Measurements from ENCODE around the gene MAN1A1.
A peak's percentile ranks its signal among the peaks of the same experiment; 100 is the strongest.

The MAN1A1 gene

DNA sequence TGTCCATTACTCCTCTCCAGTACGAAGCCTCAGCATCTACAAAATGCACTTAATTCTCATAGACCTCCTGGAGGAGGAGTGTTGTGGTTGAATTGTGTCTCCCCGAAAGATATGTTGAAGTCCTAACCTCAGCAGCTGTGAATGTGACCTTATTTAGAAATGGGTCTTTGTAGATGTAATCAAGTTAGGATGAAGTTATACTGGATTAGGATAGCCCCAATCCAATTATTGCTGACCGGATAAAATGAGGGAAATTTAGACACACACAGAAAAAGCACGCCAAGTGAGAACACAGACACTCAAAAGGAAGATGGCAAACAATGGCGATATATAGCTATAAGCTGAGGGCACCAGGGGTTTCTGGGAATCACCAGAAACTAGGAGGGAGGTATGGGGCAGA lies 206.9 kb downstream of the MAN1A1 start:
- Histone ChIP-seq H3K9me3 (ENCODE audit: control insufficient read depth in 2 of 2, low read length in 2 of 2) (no peaks in the 10 kb centered on the region), H3K9ac (ENCODE audit: low read length in 2 of 2) (no peak overlapping the region), H3K27me3 (ENCODE audit: control insufficient read depth in 1 of 2, insufficient read depth in 2 of 2, low read length in 2 of 2) (no peaks in the 10 kb centered on the region), H3K27ac (ENCODE audit: low read length) (no peak overlapping the region), H3K4me3 (ENCODE audit: low read length in 2 of 2) (no peak overlapping the region), H3K36me3 (ENCODE audit: control insufficient read depth in 2 of 2, insufficient read depth in 2 of 2, low read length in 2 of 2) (no peaks in the 10 kb centered on the region), H3K4me1 (ENCODE audit: control insufficient read depth, insufficient read depth, low read length) (peaks cover 2% of the 10 kb centered on the region)

DNA sequence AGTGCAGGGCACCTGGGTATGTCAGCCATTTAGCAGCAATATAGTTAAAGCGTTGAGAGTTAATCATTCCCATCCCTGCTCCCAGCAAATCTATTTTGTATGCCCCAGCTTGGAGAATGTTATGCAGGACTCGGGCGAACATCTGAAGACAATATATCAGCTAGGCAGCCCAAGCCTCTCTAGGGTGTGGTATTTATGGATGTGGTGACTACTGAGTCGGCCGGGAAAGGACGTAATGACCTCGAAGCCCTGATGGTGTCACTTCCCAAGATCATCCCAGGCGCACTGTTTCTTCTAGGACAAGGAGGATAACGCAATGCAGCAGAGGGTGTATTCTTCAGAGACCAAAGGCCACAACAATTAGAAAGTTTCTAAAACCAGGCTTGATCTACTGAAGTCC lies 207.5 kb downstream of the MAN1A1 start:
- Histone ChIP-seq H3K4me1 (ENCODE audit: control insufficient read depth, insufficient read depth, low read length) (no peaks in the 10 kb centered on the region), H3K9ac (ENCODE audit: low read length in 2 of 2) (no peak overlapping the region), H3K36me3 (ENCODE audit: control insufficient read depth in 2 of 2, insufficient read depth in 2 of 2, low read length in 2 of 2) (no peaks in the 10 kb centered on the region), H3K9me3 (ENCODE audit: control insufficient read depth in 2 of 2, low read length in 2 of 2) (no peaks in the 10 kb centered on the region), H3K27ac (ENCODE audit: low read length) (no peak overlapping the region), H3K4me3 (ENCODE audit: low read length in 2 of 2) (no peak overlapping the region), H3K27me3 (ENCODE audit: control insufficient read depth in 1 of 2, insufficient read depth in 2 of 2, low read length in 2 of 2) (no peaks in the 10 kb centered on the region)

DNA sequence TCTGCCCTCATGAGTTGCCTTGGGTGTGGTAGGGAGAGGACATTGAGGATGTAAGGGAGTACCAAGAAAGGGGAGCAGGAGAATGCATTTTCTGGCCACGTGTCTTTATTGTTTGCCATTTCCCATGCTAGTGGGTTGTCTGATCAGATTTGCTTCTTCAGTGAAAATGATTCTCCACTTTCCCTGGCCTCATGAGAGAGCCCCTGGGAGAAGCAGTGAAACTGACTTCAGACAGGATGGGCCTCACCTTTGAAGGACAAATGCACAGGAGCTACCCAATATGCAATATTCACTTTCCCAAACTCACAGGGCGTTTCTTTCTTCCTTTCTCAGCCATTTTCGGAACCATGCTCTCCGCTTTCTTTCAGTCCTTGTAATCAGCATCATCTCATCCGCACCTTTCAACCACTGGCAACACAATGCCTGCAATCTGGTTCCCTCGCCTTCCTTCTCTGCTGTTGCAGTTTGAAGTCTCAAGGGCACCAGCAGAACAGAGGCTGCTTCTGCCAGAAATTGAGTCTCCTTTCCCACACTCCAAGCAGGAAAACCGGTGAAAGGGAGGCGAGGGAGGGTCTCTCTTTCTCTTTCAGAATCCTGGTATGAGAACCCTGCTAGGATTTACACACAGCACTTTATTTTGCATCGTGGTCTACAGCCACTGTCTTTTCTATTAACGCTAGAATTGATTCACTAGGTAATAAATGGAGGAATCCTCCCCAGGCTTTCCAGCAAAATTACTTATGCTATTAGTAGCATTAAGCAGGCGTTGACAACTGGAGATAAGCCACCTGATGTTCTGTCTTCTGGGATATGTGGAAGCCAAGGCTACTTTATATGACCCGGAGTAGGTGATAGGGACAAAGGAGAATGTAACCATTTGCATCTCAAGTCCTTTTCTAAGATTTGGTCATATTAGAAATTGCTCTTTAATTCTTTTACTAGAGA lies 209.1 kb downstream of the MAN1A1 start:
- no peaks in the 10 kb centered on the region for H3K9me3 ChIP-seq (ENCODE audit: control insufficient read depth in 2 of 2, low read length in 2 of 2)
- H3K27ac ChIP-seq (ENCODE audit: low read length), result no peak overlapping the region
- no peak overlapping the region for H3K4me3 ChIP-seq (ENCODE audit: low read length in 2 of 2)
- H3K4me1 ChIP-seq (ENCODE audit: control insufficient read depth, insufficient read depth, low read length), result no peaks in the 10 kb centered on the region
- no peaks in the 10 kb centered on the region for H3K36me3 ChIP-seq (ENCODE audit: control insufficient read depth in 2 of 2, insufficient read depth in 2 of 2, low read length in 2 of 2)
- H3K27me3 ChIP-seq (ENCODE audit: control insufficient read depth in 1 of 2, insufficient read depth in 2 of 2, low read length in 2 of 2), result no peaks in the 10 kb centered on the region
- no peak overlapping the region for H3K9ac ChIP-seq (ENCODE audit: low read length in 2 of 2)

DNA sequence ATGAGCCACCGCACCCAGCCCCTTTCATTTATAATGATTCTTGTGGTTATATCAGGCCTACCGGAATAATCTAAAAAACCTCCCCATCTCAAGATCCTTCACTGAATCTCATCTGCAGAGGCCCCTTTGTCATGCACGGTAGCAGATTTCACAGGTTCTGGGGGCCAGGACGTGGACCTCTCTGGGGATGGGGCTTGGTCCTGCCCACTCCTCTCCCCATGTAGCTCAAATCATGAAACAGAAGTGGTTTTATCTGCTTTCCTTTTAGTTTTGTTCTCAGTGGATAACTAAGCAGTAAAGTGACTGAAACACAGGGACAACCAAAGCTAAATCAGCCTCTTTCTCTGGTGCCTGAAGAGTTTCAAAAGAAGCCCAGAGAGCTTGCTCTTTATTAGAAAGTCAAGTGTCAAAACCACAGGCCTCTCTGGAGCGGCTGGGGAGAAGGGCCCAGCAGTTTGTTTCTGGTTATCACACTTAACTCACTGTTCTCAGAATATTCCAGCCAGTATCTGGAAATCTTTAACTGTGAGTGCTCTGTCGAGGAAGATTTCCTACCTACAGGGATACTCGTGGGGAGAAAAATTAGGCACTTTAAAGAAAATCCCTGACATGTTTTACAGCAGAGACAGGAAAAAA lies 210.5 kb downstream of the MAN1A1 start:
- H3K4me1 ChIP-seq (ENCODE audit: control insufficient read depth, insufficient read depth, low read length), result no peaks in the 10 kb centered on the region
- no peak overlapping the region for H3K4me3 ChIP-seq (ENCODE audit: low read length in 2 of 2)
- no peaks in the 10 kb centered on the region for H3K36me3 ChIP-seq (ENCODE audit: control insufficient read depth in 2 of 2, insufficient read depth in 2 of 2, low read length in 2 of 2)
- H3K27me3 ChIP-seq (ENCODE audit: control insufficient read depth in 1 of 2, insufficient read depth in 2 of 2, low read length in 2 of 2), result no peaks in the 10 kb centered on the region
- H3K9ac ChIP-seq (ENCODE audit: low read length in 2 of 2), result peak overlapping the region in 1 of 2 donors; percentile 14
- H3K9me3 ChIP-seq (ENCODE audit: control insufficient read depth in 2 of 2, low read length in 2 of 2), result no peaks in the 10 kb centered on the region
- no peak overlapping the region for H3K27ac ChIP-seq (ENCODE audit: low read length)

DNA sequence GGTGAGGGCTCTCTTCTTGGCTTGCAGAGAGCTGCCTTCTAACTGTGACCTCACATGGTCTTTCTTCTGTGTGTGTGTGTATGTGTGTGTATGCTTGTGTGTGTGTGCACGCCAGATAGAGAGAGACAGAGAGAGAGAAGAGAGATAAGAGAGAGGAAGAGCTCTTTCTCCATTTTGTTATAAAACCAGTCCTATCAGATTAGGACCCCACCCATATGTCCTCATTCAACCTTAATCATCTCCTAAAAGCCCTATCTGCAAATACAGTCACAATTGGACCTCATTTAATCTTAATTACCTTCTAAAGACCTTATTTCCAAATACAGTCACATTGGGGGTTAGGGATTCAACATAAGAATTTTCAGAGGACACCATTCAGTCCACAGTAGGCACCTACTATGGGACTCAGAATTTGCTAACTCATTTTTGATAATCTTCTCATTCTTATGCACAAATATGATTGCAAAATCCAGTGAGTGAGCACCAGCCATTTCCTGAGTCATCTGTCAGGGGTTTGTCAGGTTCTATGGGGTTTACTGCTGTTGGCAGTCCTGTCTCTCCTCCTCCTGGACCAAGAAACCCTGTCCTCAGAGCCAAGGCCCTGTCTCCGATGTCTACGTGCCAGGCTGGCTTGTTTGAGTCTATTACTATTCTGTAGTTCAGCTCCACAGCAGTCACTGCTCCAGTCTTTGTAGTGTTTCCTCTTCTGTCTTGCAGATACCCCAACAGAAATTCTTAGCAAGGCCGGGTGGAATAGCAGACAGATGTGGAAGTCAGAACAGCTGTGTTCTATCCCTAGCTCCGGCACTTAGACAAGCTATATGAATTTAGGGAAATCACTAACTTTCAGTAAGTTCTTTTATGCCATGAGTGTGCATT lies 212.1 kb downstream of the MAN1A1 start:
- Histone ChIP-seq H3K4me1 (ENCODE audit: control insufficient read depth, insufficient read depth, low read length) (no peaks in the 10 kb centered on the region), H3K27ac (ENCODE audit: low read length) (no peak overlapping the region), H3K9ac (ENCODE audit: low read length in 2 of 2) (no peak overlapping the region), H3K27me3 (ENCODE audit: control insufficient read depth in 1 of 2, insufficient read depth in 2 of 2, low read length in 2 of 2) (no peaks in the 10 kb centered on the region), H3K9me3 (ENCODE audit: control insufficient read depth in 2 of 2, low read length in 2 of 2) (no peaks in the 10 kb centered on the region), H3K4me3 (ENCODE audit: low read length in 2 of 2) (no peak overlapping the region), H3K36me3 (ENCODE audit: control insufficient read depth in 2 of 2, insufficient read depth in 2 of 2, low read length in 2 of 2) (no peaks in the 10 kb centered on the region)

DNA sequence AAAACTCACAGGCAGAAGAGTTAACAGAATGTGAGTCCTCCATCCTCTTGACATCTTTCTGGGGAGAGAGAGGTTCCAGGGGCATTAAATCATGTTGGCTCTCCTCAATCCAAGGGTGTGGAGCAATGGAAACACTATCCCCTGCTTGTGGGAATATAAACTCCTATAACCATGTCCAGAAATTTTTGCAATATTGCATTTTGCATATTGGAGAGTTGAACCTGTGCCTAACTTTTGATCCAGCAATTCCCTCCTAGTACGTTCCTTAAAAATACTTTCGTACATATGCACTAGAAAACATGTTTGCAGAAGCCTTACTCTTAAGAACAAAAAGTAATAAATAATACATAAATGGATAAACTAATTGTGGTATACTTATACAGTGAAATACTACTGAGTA lies 214.8 kb downstream of the MAN1A1 start:
- H3K9ac ChIP-seq (ENCODE audit: low read length in 2 of 2), result no peak overlapping the region
- H3K36me3 ChIP-seq (ENCODE audit: control insufficient read depth in 2 of 2, insufficient read depth in 2 of 2, low read length in 2 of 2), result no peaks in the 10 kb centered on the region
- no peaks in the 10 kb centered on the region for H3K9me3 ChIP-seq (ENCODE audit: control insufficient read depth in 2 of 2, low read length in 2 of 2)
- H3K4me1 ChIP-seq (ENCODE audit: control insufficient read depth, insufficient read depth, low read length), result peaks cover 2% of the 10 kb centered on the region
- no peak overlapping the region for H3K4me3 ChIP-seq (ENCODE audit: low read length in 2 of 2)
- no peak overlapping the region for H3K27ac ChIP-seq (ENCODE audit: low read length)
- no peaks in the 10 kb centered on the region for H3K27me3 ChIP-seq (ENCODE audit: control insufficient read depth in 1 of 2, insufficient read depth in 2 of 2, low read length in 2 of 2)

DNA sequence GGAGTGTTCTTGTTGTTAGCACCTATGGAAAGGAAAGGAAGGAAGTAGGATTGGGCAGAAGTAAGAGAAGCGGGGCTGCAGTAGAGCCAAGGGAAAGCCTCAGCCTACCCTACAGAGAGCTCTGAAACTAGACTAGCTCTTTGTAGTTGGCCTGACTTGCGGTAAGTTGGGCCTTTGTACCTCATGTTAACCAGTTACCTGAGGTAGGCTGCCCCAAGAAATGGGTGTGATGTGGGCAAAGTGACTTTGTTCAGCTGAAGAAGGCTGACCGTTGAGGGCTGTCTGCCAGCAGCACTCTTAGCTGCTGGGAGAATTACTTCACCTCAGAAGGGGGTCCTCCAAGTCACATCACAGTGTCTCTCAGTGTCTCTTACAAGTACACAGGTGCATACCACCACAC lies 216.2 kb downstream of the MAN1A1 start:
- H3K9me3 ChIP-seq (ENCODE audit: control insufficient read depth in 2 of 2, low read length in 2 of 2), result no peaks in the 10 kb centered on the region
- peaks cover 4% of the 10 kb centered on the region for H3K4me1 ChIP-seq (ENCODE audit: control insufficient read depth, insufficient read depth, low read length)
- no peak overlapping the region for H3K27ac ChIP-seq (ENCODE audit: low read length)
- no peak overlapping the region for H3K4me3 ChIP-seq (ENCODE audit: low read length in 2 of 2)
- H3K36me3 ChIP-seq (ENCODE audit: control insufficient read depth in 2 of 2, insufficient read depth in 2 of 2, low read length in 2 of 2), result no peaks in the 10 kb centered on the region
- H3K27me3 ChIP-seq (ENCODE audit: control insufficient read depth in 1 of 2, insufficient read depth in 2 of 2, low read length in 2 of 2), result no peaks in the 10 kb centered on the region
- no peak overlapping the region for H3K9ac ChIP-seq (ENCODE audit: low read length in 2 of 2)

DNA sequence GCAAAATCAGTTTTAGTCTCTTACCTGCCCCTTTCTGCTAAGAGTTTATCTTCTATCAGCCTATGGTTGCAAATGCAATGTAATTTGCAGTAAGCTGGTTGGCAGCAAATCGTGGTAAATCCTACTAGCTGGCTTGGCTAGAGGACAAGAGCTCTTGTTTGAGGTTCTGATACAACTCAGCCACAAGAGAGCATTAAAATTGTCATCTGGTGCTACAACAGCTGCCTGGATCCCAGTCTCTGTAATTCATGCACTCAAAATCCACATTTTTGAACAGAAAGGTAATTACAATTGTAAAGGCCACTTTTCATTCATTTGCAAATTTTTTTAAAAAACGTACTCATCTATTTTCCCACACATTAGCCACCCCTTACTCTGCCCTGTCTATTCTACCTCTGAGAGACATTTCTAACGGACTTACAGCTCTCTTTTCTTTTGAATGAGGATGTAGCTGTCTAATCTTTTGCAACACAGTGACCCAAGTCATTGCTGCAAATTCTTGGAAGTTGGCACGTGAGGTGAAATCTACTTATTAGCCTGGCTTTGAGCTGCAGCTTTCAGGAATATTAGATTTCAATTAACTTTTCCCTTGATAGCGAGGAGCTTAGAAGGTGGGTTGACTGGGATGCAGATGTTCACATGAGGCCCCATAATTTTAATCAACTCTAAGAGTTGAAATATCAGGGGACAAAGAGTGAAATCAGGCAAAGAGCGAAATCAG lies 217.1 kb downstream of the MAN1A1 start:
- no peak overlapping the region for H3K9ac ChIP-seq (ENCODE audit: low read length in 2 of 2)
- no peaks in the 10 kb centered on the region for H3K27me3 ChIP-seq (ENCODE audit: control insufficient read depth in 1 of 2, insufficient read depth in 2 of 2, low read length in 2 of 2)
- H3K9me3 ChIP-seq (ENCODE audit: control insufficient read depth in 2 of 2, low read length in 2 of 2), result no peaks in the 10 kb centered on the region
- H3K36me3 ChIP-seq (ENCODE audit: control insufficient read depth in 2 of 2, insufficient read depth in 2 of 2, low read length in 2 of 2), result no peaks in the 10 kb centered on the region
- no peak overlapping the region for H3K27ac ChIP-seq (ENCODE audit: low read length)
- peaks cover 4% of the 10 kb centered on the region for H3K4me1 ChIP-seq (ENCODE audit: control insufficient read depth, insufficient read depth, low read length)
- no peak overlapping the region for H3K4me3 ChIP-seq (ENCODE audit: low read length in 2 of 2)

DNA sequence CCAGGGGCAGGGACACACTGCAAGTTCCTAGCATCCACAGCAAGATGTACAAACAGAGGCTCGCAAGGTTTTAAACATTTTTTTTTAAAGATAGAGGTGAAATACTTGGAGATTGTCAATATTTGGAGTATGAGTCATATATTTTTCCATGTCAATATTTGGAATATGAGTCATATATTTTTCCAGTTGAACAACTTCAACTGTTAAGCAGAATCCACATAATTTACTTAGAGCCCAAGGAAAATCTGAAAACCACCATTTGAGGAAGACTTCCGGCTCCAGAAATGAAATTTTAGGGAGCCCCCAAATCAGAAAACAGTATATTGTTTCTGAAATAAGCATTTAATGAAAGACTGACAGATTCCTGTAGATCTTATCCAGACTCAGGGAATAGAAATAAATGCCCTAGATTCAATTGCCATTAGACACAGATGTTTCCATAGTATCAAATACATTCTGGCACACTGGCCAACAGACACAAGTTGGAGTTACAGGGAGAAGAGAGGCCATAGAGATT lies 219.5 kb downstream of the MAN1A1 start:
- H3K27me3 ChIP-seq (ENCODE audit: control insufficient read depth in 1 of 2, insufficient read depth in 2 of 2, low read length in 2 of 2), result no peaks in the 10 kb centered on the region
- no peaks in the 10 kb centered on the region for H3K36me3 ChIP-seq (ENCODE audit: control insufficient read depth in 2 of 2, insufficient read depth in 2 of 2, low read length in 2 of 2)
- H3K9ac ChIP-seq (ENCODE audit: low read length in 2 of 2), result no peak overlapping the region
- no peak overlapping the region for H3K27ac ChIP-seq (ENCODE audit: low read length)
- no peak overlapping the region for H3K4me3 ChIP-seq (ENCODE audit: low read length in 2 of 2)
- no peaks in the 10 kb centered on the region for H3K9me3 ChIP-seq (ENCODE audit: control insufficient read depth in 2 of 2, low read length in 2 of 2)
- H3K4me1 ChIP-seq (ENCODE audit: control insufficient read depth, insufficient read depth, low read length), result peaks cover 4% of the 10 kb centered on the region
